Upper lobe of left lung (tissue), 6 donors: ENCODE data around the gene METTL26. TPM values are rescaled to one million over a fixed set of nuclear protein-coding genes. Genes with fewer than 3 reads are reported as not detected.
"Not testable (repeated sequence)": the region's sequence is repeated elsewhere in the genome, so short reads cannot be mapped to it uniquely, and the experiment has no call there.

Source experiments
- ATAC-seq, 2 donors: fragments of 200-7000 bp; cut with Tn5 transposase; one replicate each; pipeline ENCODE4 v1.9.1; 2022; ENCODE audit warnings: mild to moderate bottlenecking in 2 of 2, moderate library complexity in 2 of 2; ENCODE audit not compliant: low FRiP score in 2 of 2
- DNase-seq, 2 donors: peaks; one replicate each; pipeline ENCODE4 v3.0.0-alpha.2; 2019 to 2020
- H3K27ac ChIP-seq, 4 donors: fragments of 200-600 bp; sonication (generic); one replicate each; pipeline ENCODE4 v1.5.1; 2016 to 2019
- H3K27me3 ChIP-seq, 4 donors: fragments of 200-600 bp; sonication (generic); one replicate each; pipeline ENCODE4 v1.5.1; 2017 to 2019
- H3K36me3 ChIP-seq, 4 donors: fragments of 200-600 bp; sonication (generic); one replicate each; pipeline ENCODE4 v1.5.1; 2016 to 2019
- H3K4me1 ChIP-seq, 4 donors: fragments of 200-600 bp; sonication (generic); one replicate each; pipeline ENCODE4 v1.5.1; 2018 to 2019
- H3K4me3 ChIP-seq, 4 donors: fragments of 200-600 bp; sonication (generic); one replicate each; pipeline ENCODE4 v1.5.1; 2017 to 2019; ENCODE audit warnings: mild to moderate bottlenecking in 2 of 4, moderate library complexity in 1 of 4
- H3K9me3 ChIP-seq, 4 donors: fragments of 200-600 bp; sonication (generic); one replicate each; pipeline ENCODE4 v1.5.1; 2018 to 2019
- CTCF ChIP-seq, 6 experiments: fragments of 450-650 bp in 4 of 6; fragments of 200-600 bp in 2 of 6; sonication (generic) in 2 of 6; IDR thresholded peaks; one replicate each; pipeline ENCODE4 v1.5.1; 2016 to 2019; ENCODE audit warnings: antibody characterized with exemption in 6 of 6
- EP300 ChIP-seq, 4 donors: sonication (generic); formaldehyde crosslinking; IDR thresholded peaks; one replicate each; pipeline ENCODE4 v1.5.1; 2017; ENCODE audit warnings: antibody characterized with exemption in 4 of 4, control low read depth in 2 of 4
- POLR2A ChIP-seq, 4 donors: fragments of 450-650 bp; IDR thresholded peaks; one replicate each; pipeline ENCODE4 v1.5.1; 2016 to 2017; ENCODE audit warnings: antibody characterized with exemption in 4 of 4, mild to moderate bottlenecking in 2 of 4
- POLR2AphosphoS5 ChIP-seq, 2 donors: sonication (generic); formaldehyde crosslinking; IDR thresholded peaks; one replicate each; pipeline ENCODE4 v1.5.1; 2017; ENCODE audit warnings: antibody characterized with exemption in 2 of 2
- WGBS, 2 donors: methylation state at CpG; one replicate each; pipeline ENCODE4 v1.1.5; 2017 to 2018; 5-methylcytosine and 5-hydroxymethylcytosine counted together
- total RNA-seq, 6 donors: library from RNA; depleted of rRNA in 4 of 6; stranded (reverse); fragments of >200 nt in 4 of 6; gene quantifications; one replicate each; pipeline versions ENCODE4 v1.1.0 to v1.2.1, GENCODE V29; 2016 to 2021
- donor health status: DM: no; HTN: no; CAD: no; lungs with moderate emphysema.
- donor health status: DM: no; HTN: yes; CAD: no; lungs with severe emphysema.

Gene METTL26
- total RNA-seq, 6 donors from 2014 or later = 69.5 to 210 (median 111) TPM

- H3K36me3 ChIP-seq = peaks cover 0 to 4% (median 0%) of the 10 kb centered on the region in 4 donors
- peaks cover 0 to 17% (median 7%) of the 10 kb centered on the region in 4 donors for H3K4me1 ChIP-seq
- 80 to 84% methylated on average over 10 of the region's 10 CpGs for WGBS, 2 donors
- H3K27me3 ChIP-seq = no peaks in the 10 kb centered on the region
- TF ChIP-seq CTCF (IDR thresholded peaks at IDR 0.05) (no peak), POLR2AphosphoS5 (IDR thresholded peaks at IDR 0.05) (no peak), EP300 (IDR thresholded peaks at IDR 0.05) (no peak), POLR2A (IDR thresholded peaks at IDR 0.05) (no peak)
- H3K4me3 ChIP-seq = no peak overlapping the region
- H3K27ac ChIP-seq = no peak overlapping the region
- DNase-seq (no peak), ATAC-seq (no peak)
- H3K9me3 ChIP-seq = peaks cover 0 to 4% (median 0%) of the 10 kb centered on the region in 4 donors
Measured at GRCh38 chr16:608019-608418, 28.1 kb downstream of the METTL26 start.

- Histone ChIP-seq H3K4me3 (no peak overlapping the region), H3K9me3 (peaks cover 0 to 4% (median 0%) of the 10 kb centered on the region in 4 donors), H3K27ac (no peak overlapping the region), H3K36me3 (peaks cover 0 to 4% (median 0%) of the 10 kb centered on the region in 4 donors), H3K27me3 (no peaks in the 10 kb centered on the region), H3K4me1 (peaks cover 0 to 17% (median 7%) of the 10 kb centered on the region in 4 donors)
- no peak for ATAC-seq
- 97 to 98% methylated on average over 20 to 22 of the region's 22 CpGs for WGBS, 2 donors
- TF ChIP-seq POLR2AphosphoS5 (IDR thresholded peaks at IDR 0.05) (no peak), EP300 (IDR thresholded peaks at IDR 0.05) (no peak)
- no peak for DNase-seq
Measured at GRCh38 chr16:606656-607307, 29.3 kb downstream of the METTL26 start.

GRCh38 chr16:603933-604332, 32.2 kb downstream of the METTL26 start:
- Histone ChIP-seq H3K27ac (no peak overlapping the region), H3K4me3 (no peak overlapping the region), H3K9me3 (peaks cover 0 to 4% (median 0%) of the 10 kb centered on the region in 4 donors), H3K36me3 (peaks cover 0 to 20% (median 10%) of the 10 kb centered on the region in 4 donors), H3K27me3 (no peaks in the 10 kb centered on the region), H3K4me1 (no peaks in the 10 kb centered on the region)
- TF ChIP-seq POLR2AphosphoS5 (IDR thresholded peaks at IDR 0.05) (no peak), CTCF (IDR thresholded peaks at IDR 0.05) (no peak), POLR2A (IDR thresholded peaks at IDR 0.05) (no peak), EP300 (IDR thresholded peaks at IDR 0.05) (no peak)
- WGBS, 2 donors = 77 to 84% methylated on average over 5 of the region's 5 CpGs
- ATAC-seq (no peak), DNase-seq (no peak)

- 50 to 61% methylated on average over 5 to 7 of the region's 7 CpGs for WGBS, 2 donors
- Histone ChIP-seq H3K4me3 (no peak overlapping the region), H3K36me3 (peaks cover 4 to 29% (median 19%) of the 10 kb centered on the region in 4 donors), H3K9me3 (peaks cover 0 to 4% (median 0%) of the 10 kb centered on the region in 4 donors), H3K27ac (no peak overlapping the region), H3K27me3 (no peaks in the 10 kb centered on the region), H3K4me1 (peaks cover 0 to 11% (median 6%) of the 10 kb centered on the region in 4 donors)
- no peak for TF ChIP-seq POLR2A (IDR thresholded peaks at IDR 0.05)
- TF ChIP-seq CTCF (IDR thresholded peaks at IDR 0.05) = no peak
- TF ChIP-seq EP300 (IDR thresholded peaks at IDR 0.05) = no peak
- TF ChIP-seq POLR2AphosphoS5 (IDR thresholded peaks at IDR 0.05) = no peak
- DNase-seq (no peak), ATAC-seq (no peak)
Measured at GRCh38 chr16:600781-601180, 35.3 kb downstream of the METTL26 start.

GRCh38 chr16:598823-599739, 37.0 kb downstream of the METTL26 start:
- DNase-seq (peak in 1 of 2 donors; percentile 81), ATAC-seq (no peak)
- Histone ChIP-seq H3K36me3 (peaks cover 4 to 32% (median 19%) of the 10 kb centered on the region in 4 donors), H3K4me3 (no peak overlapping the region), H3K27me3 (no peaks in the 10 kb centered on the region), H3K4me1 (peaks cover 7 to 26% (median 21%) of the 10 kb centered on the region in 4 donors), H3K27ac (no peak overlapping the region), H3K9me3 (no peaks in the 10 kb centered on the region)
- WGBS, 2 donors = 94 to 96% methylated on average over 20 to 41 of the region's 43 CpGs
- TF ChIP-seq EP300 (IDR thresholded peaks at IDR 0.05) = no peak
- no peak for TF ChIP-seq CTCF (IDR thresholded peaks at IDR 0.05)
- TF ChIP-seq POLR2AphosphoS5 (IDR thresholded peaks at IDR 0.05) = no peak
- TF ChIP-seq POLR2A (IDR thresholded peaks at IDR 0.05) = no peak

GRCh38 chr16:597655-598054, 38.5 kb downstream of the METTL26 start:
- not testable (repeated sequence) for H3K27me3 ChIP-seq, H3K9me3 ChIP-seq, H3K27ac ChIP-seq, H3K4me3 ChIP-seq, ATAC-seq, DNase-seq
- WGBS, 2 donors = 97 to 100% methylated on average over 7 of the region's 7 CpGs
- Histone ChIP-seq H3K4me1 (peaks cover 21 to 40% (median 35%) of the 10 kb centered on the region in 4 donors), H3K36me3 (peaks cover 4 to 32% (median 17%) of the 10 kb centered on the region in 4 donors)
